UCSD-AML1 (cell line): ENCODE measurements around the gene TLR6.

Source experiments
- DNase-seq: peaks from one replicate; lab custom pipeline; 2025; ENCODE audit not compliant: unreplicated experiment; lab: John Stamatoyannopoulos, UW

TLR6 gene, protein sequence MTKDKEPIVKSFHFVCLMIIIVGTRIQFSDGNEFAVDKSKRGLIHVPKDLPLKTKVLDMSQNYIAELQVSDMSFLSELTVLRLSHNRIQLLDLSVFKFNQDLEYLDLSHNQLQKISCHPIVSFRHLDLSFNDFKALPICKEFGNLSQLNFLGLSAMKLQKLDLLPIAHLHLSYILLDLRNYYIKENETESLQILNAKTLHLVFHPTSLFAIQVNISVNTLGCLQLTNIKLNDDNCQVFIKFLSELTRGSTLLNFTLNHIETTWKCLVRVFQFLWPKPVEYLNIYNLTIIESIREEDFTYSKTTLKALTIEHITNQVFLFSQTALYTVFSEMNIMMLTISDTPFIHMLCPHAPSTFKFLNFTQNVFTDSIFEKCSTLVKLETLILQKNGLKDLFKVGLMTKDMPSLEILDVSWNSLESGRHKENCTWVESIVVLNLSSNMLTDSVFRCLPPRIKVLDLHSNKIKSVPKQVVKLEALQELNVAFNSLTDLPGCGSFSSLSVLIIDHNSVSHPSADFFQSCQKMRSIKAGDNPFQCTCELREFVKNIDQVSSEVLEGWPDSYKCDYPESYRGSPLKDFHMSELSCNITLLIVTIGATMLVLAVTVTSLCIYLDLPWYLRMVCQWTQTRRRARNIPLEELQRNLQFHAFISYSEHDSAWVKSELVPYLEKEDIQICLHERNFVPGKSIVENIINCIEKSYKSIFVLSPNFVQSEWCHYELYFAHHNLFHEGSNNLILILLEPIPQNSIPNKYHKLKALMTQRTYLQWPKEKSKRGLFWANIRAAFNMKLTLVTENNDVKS

DNA sequence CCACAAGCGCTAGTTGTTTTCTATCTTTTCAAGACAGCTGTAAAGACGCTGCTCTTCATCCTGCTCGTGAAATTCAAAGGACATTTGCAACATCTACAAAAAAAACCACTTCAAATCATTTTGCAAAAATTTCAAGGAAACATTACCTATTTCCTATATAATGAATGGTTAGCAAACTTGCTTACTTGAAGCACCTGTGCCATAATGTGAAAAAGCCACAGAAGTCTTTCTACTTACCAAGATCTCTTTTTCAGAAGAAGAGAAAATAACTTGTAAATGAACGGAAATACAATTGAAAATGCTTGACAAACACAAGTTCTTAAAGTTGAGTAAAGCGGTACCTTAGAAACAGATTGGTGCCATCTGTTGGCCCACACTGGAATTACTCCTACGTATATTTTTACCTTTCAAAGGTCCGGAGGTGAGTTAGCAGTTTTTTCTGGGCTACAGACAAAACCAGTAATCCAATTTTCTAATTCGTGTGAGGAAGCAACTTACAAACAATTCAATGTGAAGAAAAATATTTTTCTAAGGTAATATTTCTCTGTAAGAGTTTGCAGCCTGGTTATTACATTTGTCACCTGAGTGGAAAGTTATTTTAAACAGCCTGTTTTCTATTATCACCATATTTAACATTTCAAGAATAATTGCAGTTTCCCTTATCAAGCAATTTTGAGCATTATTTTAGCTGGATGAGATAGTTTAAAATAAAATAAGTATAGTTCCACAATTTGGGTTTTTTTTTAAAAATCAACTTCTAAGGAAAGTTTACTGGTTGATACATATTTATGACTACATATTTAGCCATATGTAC, at the start of gene TLR6:
Gene TLR6 (minus strand): TSS at position 294 of the 814 bp plus-strand sequence. CDS start 27,344 bp downstream, outside the sequence.
- no peak for DNase-seq

DNA sequence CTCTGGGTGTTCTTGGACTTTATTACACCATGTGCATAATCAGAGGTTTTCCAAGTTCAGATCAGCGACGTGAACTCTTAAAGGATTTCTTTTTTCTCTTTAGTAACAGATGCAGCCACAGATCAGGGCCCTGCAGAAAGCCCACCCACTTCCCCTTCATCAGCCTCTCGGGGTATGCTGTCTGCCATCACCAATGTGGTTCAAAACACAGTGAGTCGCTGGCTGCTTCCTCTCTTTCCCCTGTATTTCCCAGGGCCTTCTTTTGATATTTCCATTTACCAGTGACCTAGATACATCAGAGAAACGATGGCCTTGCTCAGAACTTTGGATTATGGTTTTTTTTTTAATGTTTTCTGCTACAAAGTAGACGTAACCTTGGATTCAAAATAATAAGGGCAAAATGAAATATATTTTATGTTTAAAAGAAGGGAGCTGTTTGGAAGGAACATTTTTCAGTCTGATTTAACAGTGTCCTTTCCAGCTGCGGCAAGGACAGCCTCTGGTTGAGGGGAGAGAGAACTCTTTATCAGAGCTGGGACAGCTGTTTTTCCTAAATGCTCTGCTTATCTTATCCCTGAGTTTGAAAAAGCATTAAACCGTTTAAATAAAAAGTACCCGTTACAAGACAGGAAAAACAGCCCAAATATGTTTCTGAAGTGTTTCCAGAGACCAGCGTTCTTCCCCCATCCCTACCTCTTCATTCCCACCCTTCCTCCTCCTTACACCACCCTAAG, 49.2 kb upstream of the TLR6 start:
- DNase-seq = no peak

DNA sequence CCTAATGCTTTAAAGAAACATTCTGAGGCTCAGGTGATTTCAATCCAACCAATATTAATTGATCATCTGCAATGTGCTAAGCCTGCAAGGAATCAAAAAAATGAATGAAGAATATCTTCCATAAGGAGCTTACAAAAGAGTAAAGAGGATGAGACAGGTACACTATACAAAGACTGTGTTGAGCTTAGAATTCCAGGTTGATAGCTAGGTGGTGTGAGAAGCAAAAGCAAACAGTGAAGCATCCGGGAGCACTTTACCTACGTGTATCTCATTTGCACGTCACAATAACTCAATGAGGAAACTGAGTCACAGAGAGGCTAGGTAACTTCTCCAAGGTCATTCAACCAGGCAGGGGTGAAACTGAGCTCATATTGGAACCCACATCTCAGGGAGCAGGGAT, 48.1 kb upstream of the TLR6 start:
- DNase-seq = no peak

DNA sequence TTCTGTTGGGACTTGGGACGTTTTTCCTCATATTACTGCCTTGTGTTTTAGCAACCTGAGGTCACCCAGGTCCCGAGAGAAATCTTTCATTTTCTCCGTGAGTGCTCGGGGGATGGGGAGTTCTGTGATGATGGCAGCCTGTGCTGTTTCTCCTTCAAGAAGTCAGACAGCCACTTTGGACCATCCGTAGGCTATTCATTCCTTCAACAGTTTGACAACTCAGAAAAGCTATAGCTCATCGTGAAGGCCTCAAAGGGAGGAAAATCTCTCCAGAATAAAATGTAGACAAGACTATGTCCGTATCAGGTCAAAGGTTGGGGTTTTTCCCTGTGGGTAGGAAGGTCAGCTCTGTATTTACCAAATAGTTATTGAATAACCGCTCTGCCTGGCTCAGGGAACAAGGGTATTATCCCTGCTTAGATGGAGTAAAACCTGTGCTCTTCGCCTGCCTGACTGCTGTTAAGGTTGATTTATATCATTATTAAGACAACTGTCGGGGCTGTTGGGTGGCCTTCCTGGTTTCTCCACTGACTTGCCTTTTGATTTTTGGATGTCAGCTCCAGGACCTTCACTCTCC, 47.6 kb upstream of the TLR6 start:
- DNase-seq = no peak

DNA sequence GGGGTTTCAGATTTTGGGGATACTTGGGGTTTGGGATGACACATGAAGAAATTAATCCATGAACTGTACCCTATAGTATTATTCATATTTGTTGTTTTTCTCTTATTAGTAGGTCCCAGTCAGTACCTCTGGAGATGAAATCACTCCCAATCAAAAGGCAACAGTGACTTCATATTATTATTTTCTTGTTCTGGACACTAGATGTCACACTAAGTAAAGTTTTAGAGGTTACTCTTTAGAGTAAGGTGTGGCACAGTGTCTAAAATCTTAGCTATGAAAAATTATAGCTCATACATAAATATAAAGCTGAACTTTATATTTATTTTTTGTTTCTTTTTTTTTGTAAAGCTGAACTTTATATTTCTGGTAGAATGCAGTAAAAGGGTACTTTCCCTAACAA, 46.1 kb upstream of the TLR6 start:
- DNase-seq = no peak

DNA sequence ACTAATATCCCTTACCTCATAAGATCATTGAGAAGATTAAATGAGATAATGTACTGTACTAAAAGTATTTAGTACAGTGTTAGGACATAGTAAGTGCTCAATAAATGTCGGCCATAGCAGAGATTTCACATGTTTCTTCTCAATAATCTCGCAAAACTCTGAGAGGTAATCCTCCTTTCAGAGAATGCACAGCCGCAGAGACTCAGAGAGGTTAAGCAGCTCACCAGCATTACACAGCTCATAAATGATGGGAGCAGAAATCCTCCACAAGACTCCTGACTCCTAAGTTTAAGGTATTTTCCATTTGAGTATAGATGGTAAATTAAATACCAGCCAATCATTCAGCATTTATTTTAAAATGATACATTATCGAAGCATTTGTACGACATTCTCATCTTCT, 45.6 kb upstream of the TLR6 start:
- no peak for DNase-seq

DNA sequence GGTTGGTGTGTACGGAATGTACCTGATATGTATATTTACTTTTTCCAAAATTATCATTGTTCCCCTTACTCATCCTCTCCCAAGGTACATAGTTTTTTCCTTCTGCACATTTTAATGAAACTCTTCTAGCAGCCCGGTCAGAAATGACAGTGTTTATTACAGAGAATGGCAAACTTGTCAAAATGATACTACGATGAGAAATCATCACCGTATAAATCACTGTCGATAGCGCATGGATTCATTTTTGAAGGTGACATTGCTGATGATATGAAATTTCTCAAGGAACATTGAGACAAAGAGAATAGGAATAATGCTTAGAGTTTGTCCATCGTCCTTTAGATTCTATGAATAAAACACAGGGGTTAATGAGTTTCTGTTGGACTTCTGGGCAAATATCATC, 41.6 kb upstream of the TLR6 start:
- DNase-seq = no peak

DNA sequence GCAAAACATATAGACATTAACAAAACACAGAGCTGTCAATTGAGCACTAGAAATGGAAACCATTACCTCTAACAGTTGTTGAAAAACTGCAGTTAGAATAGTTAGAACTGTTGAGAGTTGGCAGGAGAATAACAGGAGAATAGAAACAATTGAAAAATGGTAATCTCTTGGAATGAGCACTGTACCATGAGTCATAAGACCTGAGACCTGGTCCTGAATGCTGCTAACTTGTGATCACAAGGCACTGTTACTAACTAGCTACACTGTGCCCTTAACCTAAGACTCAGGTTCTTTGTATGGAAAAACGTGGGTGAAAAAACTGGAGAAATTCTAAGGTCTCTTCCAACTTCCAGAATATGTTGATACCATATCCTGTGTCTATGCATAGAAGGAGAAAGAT, 40.3 kb upstream of the TLR6 start:
- DNase-seq = no peak

DNA sequence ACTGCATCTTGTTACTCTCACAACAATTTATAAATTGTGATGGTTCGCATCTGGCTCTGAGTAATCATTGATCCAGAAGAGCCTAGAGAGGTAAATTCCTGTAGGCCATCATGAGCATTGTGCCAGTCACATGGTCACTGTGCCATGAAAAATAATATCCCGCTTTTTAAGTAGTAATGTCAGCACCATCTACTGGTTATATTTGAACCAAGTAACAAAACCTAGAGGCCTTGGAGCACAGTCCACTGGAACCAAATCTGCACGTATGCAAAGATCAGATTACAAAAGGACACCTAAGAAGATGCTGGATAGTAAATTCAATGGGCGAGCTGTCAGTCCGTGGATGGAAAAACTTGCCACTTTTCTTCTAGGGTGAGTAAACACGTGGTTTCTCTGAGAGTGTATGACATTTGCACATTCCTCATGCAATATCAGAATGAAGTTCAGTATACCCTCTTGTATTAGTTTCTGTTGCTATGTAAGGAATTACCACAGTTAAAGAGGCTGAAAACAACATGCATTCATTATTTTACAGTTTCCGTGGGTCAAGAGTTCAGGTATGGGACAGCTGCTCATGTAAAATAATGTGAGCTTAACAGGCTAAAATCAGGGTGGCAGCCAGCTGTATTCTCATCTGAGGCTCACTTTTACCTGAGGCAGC, 37.8 kb upstream of the TLR6 start:
- DNase-seq = no peak

DNA sequence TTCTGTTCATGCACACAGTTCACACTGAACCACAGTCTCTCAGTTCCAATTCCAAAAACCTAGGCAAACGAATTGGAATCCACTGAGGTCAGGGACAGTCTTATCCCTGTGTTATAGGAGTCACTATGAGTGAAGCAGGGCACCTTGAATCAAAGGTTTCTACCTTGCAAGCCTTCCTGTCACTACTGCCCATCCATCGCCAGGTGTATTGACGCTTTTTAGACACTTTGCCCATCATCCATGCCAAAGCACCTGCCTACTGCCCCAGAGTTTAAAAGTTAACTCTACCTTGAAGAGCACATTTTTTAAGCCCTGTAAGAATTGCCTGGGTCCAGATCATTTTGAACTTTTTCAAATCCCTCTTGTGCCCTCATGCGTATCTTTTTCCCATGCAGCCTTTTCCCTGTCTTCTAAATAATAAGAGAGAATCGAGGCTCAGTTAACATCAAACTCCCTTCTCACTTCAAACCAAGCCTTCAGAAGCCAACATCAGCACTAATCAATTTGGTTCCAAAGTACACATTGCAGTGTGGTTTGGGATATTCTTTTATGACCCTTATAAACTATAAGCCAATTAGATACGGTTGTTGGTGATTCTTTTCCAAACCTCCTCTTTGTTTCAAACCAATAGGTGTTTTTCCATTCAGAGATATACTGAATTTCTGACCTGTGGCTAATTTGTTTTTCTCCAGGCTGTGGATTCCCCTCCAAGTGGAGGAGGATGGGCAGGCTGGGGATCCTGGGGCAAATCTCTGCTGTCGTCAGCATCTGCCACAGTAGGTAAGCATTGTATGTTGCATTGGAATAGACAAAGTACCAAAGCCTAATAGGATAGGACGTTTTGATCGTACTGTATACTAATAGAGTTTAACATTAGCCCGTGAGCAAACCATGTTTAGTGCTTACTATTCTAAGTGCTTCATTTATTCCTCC, 34.7 kb upstream of the TLR6 start:
- no peak for DNase-seq

DNA sequence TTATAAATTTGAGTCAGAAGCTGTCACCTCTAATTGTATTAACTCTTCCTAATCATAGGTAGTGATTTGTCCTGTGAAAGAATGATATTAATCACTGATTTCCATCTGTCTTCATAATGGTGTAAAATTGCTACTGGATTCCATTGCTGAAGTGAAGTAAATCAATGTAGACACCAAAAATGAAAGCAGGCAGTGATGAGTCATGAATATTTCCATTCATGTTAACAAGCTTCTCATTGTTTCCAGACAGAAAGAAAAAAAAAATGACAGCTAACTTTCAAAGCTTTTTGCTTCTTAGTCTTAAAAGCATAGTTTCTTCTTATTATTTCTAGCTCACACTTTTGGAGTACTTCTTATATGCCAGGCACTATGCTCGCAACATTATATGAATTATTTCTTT, 32.5 kb upstream of the TLR6 start:
- DNase-seq = no peak

DNA sequence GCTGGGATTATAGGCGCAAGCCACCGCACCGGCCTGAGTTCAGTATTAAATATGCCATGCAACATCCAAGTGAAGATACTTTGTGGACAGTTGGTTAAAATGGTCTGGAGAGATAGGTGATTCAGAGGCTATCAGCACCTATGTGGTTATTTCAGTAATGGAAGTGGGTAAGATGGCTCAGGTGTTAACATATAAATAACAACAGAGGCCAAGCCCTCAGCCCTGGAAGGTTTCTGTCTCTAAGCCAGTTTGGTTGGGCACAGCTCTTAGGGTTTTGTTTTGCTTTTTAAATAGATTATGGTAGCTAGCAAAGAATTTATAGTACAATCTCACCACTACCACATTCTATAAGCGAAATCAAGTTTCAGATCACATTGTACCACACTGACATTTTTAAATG, 27.6 kb upstream of the TLR6 start:
- no peak for DNase-seq

DNA sequence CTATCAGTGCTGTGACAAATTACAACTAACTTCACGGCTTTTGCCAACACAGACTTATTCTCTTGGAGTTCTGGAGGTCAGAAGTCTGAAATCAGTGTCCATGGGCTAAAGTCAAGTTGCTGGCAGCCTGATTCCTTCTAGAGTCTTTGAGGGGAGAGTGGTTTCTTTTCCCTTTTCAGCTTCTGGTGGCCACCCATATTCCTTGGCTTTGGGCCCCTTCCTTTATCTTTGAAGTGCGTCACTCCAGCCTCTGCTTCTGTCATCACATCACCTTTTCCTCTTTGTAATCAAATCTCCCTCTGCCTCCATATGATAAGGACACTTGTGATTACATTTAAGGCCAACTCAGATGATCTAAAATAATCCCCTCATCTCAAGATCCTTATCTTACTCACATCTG, 20.0 kb upstream of the TLR6 start:
- DNase-seq = no peak

DNA sequence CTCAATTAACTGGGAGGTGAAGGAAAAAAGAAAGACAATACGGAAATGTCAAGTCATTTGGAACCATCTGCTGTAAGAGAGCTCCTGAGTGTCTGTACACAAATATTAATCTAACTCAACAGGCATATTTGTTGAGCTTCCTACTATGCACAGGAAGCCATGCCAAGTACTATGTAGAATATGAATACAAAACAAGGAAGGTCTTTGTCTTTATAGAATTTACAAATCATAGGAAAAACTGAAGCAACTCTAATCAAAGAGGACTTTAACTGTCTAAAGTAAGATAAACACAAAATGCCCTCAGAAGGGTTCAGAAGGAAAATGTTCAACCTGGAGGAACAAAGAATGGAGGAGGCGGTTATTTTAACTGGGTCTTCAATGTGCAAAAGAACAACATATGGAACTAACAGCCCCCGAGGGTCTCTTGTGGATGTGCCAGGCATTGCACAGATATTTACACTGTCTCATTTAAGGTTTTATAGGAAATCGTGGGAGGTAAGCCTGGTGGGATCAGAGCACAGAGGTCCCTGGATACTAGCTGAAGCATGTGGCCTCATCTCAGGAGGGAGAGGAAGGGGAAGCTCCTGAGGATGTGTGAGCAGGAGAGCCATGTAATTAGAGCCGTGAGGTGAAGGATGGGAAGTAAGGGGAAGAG, 16.8 kb upstream of the TLR6 start:
- DNase-seq = no peak

DNA sequence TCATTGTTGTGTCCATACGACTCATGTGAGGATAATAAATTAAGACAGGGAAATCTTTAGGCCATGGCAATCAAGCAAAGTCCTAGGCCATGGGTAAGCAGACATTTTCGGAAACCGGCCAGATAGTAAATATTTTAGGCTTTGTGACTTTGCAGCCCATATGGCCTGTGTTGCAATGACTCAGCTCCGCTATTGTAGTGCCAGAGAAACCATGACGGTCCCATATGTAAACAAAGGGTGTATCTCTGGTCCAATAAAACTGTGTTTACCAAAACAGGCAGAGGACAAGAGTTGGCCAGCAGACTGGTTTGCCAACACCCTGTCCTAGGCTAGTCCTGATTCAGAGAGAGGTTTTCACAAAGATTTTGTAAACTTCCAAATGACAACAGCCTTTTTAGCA, 16.0 kb upstream of the TLR6 start:
- DNase-seq = no peak

DNA sequence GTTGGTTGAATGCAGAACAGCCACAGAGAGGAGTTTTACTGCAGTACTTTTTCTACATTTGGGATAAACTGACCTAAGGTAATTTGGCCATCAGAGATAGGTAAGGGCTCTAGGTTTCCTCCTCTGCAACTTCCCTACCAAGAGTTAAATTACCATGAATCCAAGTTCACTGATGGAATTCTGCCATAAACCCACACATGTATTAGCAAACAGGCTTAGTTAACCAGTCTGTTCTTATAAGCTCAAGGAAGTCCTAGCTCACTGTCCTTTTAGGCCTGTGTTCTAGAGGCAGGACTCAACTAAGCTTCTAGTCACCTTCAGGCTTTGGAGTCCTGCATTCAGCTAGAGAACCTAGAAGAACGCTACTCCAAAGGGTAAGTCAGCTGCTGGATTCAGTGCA, 15.0 kb upstream of the TLR6 start:
- no peak for DNase-seq

DNA sequence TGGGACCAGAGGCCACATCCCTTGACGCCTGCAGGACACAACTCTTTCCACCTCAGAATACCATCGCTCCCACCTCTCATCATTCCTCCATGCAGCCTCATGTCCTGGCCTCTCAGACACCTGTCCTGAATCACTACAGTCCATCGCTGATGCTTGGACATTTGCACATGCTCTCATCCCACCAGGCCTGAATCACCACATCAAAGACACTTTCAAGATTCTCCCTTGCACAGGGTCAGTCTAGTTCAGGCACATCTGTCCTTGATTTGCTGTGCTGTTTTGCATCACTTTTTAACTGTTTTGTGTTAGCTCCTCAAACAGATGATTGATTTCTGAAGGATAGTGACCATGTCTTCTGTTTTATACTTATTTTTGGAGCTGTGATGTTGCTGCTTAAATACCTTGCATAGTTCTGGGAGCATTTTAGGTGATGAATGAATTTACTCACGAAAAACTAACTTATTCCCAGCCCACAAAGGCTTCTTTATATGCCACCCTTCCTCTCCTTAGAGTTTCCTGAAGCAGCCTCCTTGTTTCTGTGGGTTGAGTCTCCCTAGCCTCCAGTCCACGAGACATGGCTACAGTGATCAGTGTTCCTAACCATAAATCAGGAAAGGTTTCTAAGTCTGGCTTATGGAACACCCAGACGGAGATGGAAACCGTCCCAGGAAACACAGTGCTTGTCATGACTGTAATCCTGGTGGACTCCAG, 13.6 kb upstream of the TLR6 start:
- DNase-seq = no peak

DNA sequence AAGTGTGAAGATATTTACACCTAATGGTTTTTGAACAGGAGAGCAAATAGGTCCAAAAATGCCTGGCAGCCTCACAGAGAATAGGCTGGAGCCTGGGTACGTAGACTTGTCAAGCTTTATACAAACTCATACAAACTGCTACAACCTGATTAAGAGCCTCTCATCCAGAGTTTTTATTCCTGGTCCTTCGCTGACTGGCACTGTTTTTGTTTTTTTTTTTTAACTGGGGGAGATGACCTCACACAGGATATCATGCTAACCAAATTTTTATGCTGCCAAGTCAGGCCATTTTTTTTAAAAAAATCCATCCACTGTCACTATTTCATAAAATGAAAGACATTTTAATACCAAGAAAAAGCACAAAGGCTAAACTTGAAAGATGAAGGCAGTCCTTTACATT, 12.9 kb upstream of the TLR6 start:
- DNase-seq = no peak
